ENCODE data around the gene FES. TPM values are rescaled to one million over a fixed set of nuclear protein-coding genes. Genes with fewer than 3 reads are reported as not detected.

Gene FES
- total and polyA plus RNA-seq, 7 donors: 4.2 to 8.1 (median 7.1) TPM

- no peak overlapping the region for H3K4me3 ChIP-seq
- peaks cover 23% of the 10 kb centered on the region for H3K4me1 ChIP-seq
- DNase-seq (peak in 1 of 2 donors; percentile 28), ATAC-seq (no peak)
- intact Hi-C loops (cut with DNase I): no loop called here
- no peaks in the 10 kb centered on the region for H3K27me3 ChIP-seq (ENCODE audit: insufficient read depth in 3 of 3, low read length in 2 of 3)
- no peaks in the 10 kb centered on the region for H3K9me3 ChIP-seq
- H3K27ac ChIP-seq: no peak overlapping the region
- no peak for TF ChIP-seq CTCF (IDR thresholded peaks at IDR 0.05)
- 92 to 95% (median 94%) methylated on average over 7 of the region's 7 CpGs for WGBS, 3 donors
- H3K36me3 ChIP-seq (ENCODE audit: insufficient read depth in 1 of 2, low read depth in 1 of 2): peaks cover 11 to 99% of the 10 kb centered on the region in 2 donors
These were observed 28.4 kb downstream of the FES start for GRCh38 chr15:90912770-90913075.

GRCh38 chr15:90913398-90913944 lies 29.2 kb downstream of the FES start:
- no peak for TF ChIP-seq CTCF (IDR thresholded peaks at IDR 0.05)
- Histone ChIP-seq H3K27me3 (ENCODE audit: insufficient read depth in 3 of 3, low read length in 2 of 3) (no peaks in the 10 kb centered on the region), H3K4me3 (no peak overlapping the region), H3K9me3 (no peaks in the 10 kb centered on the region), H3K27ac (no peak overlapping the region), H3K4me1 (peaks cover 23% of the 10 kb centered on the region), H3K36me3 (ENCODE audit: insufficient read depth in 1 of 2, low read depth in 1 of 2) (peaks cover 15 to 99% of the 10 kb centered on the region in 2 donors)
- 87 to 91% (median 90%) methylated on average over 10 to 12 of the region's 12 CpGs for WGBS, 3 donors
- ATAC-seq (no peak), DNase-seq (peak in 1 of 2 donors; percentile 31)
- intact Hi-C loops (cut with DNase I): no loop called here

- Histone ChIP-seq H3K4me3 (no peak overlapping the region), H3K27ac (peak overlapping the region; percentile 87), H3K4me1 (peaks cover 23% of the 10 kb centered on the region), H3K36me3 (ENCODE audit: insufficient read depth in 1 of 2, low read depth in 1 of 2) (peaks cover 14 to 99% of the 10 kb centered on the region in 2 donors), H3K27me3 (ENCODE audit: insufficient read depth in 3 of 3, low read length in 2 of 3) (no peaks in the 10 kb centered on the region), H3K9me3 (no peaks in the 10 kb centered on the region)
- no peak for TF ChIP-seq CTCF (IDR thresholded peaks at IDR 0.05)
- no peak for ATAC-seq
- intact Hi-C loops (cut with DNase I): no loop called here
- WGBS, 3 donors: 69 to 90% (median 75%) methylated on average over 22 of the region's 22 CpGs
- peak in 1 of 2 donors; percentile 50 for DNase-seq
These were observed 30.2 kb downstream of the FES start for GRCh38 chr15:90914305-90915080.

- Histone ChIP-seq H3K27me3 (ENCODE audit: insufficient read depth in 3 of 3, low read length in 2 of 3) (no peaks in the 10 kb centered on the region), H3K27ac (peak overlapping the region; percentile 87), H3K4me1 (peaks cover 23% of the 10 kb centered on the region), H3K36me3 (ENCODE audit: insufficient read depth in 1 of 2, low read depth in 1 of 2) (peaks cover 14 to 99% of the 10 kb centered on the region in 2 donors), H3K4me3 (peak overlapping the region; percentile 36), H3K9me3 (no peaks in the 10 kb centered on the region)
- 45 to 59% (median 46%) methylated on average over 7 of the region's 7 CpGs for WGBS, 3 donors
- TF ChIP-seq CTCF (IDR thresholded peaks at IDR 0.05): no peak
- ATAC-seq: peak; percentile 40 to 82 (median 66)
- peak in 1 of 2 donors; percentile 52 for DNase-seq
- intact Hi-C loops (cut with DNase I): no loop called here
These were observed 31.0 kb downstream of the FES start for GRCh38 chr15:90915216-90915807.
